RKO (cell line): Measurements from ENCODE around the gene NUCB1.
A peak's percentile ranks its signal among the peaks of the same experiment; 100 is the strongest.
"Not testable (repeated sequence)": the region's sequence is repeated elsewhere in the genome, so short reads cannot be mapped to it uniquely, and the experiment has no call there.

Source experiments
- DNase-seq: peaks from one replicate; pipeline ENCODE4 v3.0.0-alpha.2; 2016; ENCODE audit warnings: low spot score

NUCB1 gene

DNA sequence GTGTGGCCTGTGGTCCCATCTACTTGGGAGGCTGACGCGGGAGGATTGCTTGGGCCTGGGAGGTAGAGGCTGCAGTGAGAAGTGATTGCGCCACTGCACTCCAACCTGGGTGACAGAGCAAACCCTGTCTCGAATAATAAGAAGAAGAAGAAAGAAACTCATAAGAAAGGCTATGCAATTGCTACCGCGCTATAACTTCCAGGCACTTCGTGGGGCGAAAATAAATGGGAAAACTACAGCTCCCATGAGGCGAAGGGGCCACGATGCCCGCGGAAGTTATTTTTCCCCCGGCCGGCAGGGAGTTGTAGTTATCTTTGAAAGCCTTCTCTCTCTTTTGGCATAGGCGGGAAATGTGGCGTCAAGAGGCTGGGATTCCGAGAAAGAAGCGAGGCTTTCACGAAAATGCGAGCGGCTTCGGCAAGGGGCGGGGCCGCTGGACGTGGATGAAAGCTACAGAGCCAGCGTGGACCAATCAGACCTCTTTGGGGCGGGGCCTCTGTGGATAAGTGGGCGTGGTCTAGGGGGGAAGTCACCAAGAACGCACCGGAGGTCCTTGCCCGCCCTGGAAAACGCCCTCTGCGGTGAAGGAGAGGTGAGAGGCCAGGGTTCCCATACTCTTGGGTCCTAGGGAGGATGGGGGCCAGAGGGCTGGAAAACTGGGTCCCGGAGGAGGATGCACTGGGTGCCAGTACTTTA is at the start of gene NUCB1:
Gene NUCB1, plus strand, starts transcription at position 532 of the 696 bp plus-strand sequence. CDS start 485 bp downstream, outside the sequence.
- DNase-seq: peak; percentile 98

DNA sequence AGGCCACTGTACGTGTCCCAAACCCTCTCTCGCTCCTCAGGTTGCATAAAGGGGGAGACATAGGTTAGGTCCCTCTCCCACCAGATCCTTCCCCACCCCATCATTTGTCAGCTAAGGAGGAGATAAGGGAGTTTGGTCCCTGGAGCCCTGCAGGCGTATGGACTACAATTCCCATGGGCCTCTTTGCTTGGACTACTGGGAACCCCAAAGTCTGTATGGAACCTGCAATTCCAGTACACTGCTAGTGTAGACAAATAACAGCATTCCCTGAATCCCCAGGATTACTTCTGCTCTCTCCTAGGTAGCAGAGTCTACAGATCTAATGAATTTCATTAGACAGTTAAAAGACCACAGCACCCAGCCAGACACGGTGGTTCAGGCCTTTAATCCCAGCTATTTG is 47.8 kb upstream of the NUCB1 start:
- DNase-seq: no peak

DNA sequence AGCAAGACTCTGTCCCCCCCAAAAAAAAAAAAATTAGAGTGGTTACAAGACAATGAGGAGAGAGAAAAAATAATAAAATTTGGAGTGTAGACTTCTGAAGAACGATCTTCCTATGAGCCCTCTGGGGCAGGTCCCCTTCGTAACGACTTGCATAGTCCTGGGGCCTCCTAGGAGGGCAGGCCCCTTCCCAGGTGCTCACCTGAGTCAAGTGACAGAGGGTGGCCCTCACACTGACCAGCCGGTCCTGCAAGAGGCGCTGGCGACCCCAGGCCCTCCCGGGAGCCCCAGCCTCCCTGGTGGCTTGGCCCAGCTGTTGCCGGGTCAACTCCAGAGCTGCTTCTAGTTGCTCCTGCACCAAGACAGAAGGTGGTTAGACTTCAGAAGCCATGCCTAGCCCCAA is 46.6 kb upstream of the NUCB1 start:
- no peak for DNase-seq

DNA sequence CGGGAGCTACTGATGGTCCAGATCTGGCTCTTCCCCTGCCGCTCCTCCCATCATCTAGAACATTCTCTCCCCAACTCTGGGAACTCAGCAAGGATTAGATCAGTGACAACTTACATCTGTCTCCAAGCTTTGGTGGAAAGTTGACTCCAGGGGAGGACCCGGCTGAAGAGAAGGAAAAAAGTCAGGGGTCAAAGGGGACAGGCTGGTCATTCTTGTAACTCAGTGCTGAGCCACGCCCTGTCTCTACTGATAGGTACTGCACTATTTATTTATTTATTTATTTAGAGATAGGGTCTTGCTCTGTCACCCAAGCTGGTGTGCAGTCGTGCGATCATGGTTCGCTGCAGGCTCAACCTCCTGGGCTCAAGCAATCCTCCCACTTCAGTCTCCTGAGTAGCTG is 46.0 kb upstream of the NUCB1 start:
- DNase-seq: no peak

DNA sequence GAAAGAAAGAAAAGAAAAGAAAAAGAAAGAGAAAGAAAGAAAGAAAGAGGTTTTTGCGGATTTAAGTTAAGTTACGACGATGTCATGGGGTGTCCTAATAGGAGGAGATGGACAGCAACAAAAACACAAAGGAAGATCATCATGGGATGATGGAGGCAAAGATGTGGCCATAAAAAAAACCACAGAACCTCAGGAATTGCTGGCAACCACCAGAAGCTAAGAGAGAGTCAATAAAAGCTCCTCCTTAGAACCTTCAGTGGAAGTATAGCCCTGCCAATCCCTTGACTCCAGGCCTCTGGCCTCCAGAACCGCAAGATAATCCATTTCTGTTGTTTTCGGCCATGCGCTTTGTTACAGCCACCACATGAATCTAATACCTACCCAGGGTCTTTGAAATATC is 43.2 kb upstream of the NUCB1 start:
- DNase-seq: no peak

DNA sequence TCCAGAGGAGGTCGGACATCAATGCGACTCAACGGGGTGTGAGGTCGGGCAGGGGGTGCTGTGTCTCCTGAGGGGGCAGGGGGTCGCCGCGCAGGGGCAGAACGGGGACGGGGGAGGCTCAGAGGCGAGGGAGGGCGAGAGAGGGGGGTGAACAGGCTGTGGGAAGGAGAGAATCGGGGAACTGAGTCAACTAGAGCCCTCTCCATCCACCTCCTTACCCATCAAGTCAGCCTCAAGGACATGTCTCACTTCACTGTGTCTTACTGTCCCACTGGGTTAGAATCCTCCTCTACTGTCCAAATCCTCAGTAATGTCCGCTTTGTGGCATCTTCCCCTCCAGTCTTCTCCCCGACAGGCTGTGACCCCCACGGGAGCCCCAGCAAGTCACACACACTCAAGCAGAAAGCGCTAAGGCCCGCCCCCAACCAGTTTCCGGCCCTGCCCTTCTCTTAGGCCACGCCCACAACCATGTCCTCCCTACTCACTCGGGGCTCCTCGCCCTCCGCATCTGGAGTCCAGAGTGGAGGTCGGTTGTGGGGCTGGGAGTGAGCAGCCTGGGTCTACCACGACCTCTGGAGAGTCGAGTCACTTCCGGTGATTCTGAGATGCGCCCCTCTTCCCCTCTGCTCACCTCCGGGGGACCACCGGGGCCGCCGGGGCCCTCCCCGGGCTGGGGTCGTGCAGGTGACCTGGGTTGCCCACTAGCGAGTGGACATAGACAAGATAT is 41.0 kb upstream of the NUCB1 start:
- no peak for DNase-seq

DNA sequence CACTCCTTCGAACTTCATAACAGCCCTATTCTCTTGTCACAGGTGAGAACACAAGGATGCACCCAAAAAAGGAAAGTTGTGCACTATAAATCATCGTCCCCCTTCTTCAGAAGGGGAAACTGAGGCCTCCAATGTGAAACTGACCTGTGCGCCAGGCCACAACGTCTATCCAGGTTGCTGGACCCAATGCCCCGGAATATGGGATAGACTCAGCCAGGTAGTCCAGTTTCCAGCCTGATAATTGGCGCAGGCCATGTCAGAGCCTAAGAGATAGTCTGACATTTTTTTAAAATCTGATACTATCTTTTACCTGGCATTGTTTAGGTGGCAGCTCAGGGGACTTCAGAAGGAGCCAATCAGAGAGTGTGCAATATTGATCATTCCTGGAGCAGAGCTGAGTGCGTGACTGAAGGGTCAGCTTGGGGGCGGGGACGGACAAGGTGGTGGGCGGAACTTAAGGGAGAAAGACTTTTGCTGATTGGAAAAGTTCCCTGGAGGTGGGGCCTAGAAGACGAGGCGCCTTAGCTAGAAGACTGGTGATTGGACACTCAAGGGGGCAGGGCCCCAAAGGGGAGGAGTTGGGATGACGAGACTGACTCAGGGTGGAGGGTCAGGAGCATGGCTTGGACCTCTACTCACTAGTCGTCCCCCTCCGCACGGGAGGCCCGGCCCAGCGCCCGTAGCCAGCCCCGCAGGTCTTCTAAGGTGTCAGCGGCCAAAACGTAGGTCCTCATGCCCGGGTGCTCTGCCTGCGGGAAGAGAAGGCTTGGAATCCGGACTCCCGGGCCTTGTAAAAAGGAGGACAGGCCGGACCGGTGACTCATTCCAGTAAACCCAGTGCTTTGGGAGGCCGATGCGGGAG is 40.2 kb upstream of the NUCB1 start:
- no peak for DNase-seq

DNA sequence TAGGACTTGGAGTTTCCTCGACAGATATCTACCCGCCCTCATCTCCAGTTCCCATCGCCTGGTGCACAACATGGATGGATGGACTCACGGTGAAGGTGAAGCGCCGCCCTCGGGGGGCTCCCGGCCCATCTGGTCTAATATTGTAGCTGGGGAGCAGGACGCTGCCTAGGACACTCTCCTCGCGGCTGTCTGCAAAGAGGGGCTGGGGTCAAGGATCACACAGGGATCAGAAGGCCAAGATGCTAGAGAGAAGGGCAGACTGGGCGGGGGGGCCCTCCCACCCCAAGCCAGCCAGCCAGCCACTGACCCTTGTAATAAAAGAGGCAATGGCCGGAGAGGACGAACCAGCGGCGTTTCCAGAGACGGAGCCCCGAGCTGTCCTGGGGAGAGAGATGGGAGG is 38.8 kb upstream of the NUCB1 start:
- no peak for DNase-seq

DNA sequence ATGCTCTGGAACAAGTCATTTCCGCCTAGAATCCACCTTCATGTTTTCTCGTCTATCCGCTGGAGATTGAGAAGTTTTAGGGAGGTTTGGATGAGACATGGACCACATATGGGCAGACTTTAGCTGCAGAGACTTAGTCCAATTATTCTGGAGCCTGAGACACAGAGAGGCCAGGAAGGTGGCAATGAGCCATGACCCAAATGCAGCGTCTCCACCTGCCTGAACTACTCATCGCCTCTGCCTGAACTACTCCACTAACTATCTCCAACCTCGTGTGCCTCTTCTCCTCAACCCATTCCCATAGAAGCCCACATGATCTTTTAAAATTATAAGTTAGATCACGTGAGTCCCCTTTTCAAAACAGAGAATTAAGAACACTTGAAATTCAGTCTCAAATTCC is 37.3 kb upstream of the NUCB1 start:
- DNase-seq: no peak

DNA sequence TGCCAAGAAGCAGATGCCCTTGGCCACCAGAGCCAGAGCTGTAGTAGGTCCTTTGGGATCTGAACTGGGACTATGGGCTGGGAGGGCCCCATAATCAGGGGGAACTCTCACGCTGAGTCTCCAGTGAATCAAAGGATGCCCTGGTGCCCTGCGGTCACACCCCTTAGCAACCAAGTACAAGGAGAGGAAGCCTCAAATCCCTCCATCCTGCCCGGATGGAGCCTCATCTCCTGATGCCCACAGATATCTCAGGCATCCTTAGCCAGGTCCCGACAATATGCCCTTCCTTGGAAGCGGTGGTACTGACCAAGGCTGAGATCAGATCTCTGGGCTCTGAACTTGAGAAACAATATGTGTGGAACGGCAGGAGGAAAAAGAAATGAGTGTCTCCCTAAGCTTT is 33.4 kb upstream of the NUCB1 start:
- no peak for DNase-seq

DNA sequence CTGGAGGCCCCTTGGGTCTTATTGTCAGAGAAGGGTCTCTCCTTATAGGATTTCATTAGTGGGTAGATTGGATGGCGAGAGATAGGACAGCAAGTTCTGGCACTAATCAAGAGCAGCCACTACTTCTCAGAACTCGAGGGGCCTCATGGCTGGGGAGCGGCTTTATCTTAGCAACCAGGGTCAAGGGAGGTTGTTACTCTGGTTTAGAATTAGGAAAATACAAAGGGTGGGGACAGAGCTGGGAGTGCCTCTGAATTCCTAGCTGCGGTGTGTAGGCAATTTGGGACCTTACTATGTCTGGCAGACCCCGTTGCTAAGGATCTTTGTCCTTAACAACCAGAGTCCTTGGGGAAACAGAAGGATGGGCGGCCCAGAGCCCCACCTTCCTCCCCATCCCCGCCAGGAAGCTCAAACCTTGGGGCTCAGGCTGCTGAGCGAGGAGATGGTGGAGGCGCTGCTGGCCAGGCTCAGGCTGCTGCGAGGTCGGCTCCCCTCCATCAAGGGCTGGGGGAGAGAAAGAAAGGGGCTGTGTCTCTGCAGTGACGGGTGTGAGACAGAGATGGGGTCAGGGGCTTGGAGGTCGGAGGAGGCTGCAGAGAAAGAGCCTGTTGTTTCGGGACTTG is 32.9 kb upstream of the NUCB1 start:
- DNase-seq: no peak

DNA sequence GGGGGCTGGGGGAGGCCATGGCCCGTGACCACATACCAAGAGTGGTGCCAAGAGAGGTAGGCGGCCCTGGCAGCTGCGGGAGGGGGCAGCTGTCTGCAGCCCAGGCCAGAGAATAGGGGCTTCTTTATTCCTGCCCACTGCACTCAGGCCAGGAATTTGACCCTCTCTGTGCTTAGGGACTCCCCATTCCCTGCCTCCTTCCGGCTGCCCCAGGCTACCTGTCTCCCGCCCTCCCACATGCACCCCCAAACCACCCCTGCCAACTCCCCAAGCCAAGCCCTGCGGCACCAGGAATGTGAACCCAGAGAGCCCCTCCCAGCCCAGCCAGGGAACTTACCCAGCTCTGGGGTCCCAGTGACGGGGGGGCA is 32.4 kb upstream of the NUCB1 start:
- no peak for DNase-seq

DNA sequence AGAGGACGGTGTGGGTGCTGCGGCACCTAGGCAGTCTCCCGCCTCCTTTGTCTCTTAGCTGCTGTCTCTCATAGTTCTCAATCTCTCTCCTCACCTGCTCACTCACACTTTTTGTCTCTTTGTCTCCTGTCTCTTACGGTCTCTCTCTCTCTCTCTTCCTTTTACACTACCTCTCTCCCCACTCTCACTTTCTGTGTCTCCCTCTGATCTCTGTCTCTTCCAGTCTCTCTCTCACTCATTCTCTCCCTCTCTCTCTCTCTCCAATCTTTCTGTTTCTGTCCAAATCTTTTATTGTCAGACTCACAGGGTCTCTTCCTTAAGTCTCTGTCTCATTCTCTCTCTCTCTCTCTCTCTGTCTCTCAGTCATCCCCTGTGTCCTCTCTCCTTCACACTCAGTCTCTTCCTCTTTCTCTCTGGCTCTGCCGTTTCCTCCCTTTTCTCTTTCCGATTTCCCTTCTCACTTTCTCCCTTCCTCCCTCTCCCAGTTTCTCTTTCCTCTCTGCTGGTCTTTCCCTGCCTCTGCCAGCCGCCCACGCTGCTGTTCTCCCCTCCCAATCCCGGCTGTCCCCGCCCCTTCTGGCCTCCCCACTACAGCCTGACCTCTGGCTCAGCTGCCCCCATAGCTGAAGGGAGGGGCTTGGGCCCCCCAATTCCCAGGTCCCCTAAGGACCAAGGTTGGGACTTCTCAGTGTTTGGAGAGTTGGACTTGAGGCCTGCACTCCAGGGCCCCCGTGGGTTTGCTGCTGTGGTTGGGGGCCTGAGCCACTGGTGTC is 31.8 kb upstream of the NUCB1 start, which contains the start of gene PLEKHA4:
Gene PLEKHA4, minus strand, starts transcription at position 504 of the 773 bp plus-strand sequence. CDS start 997 bp downstream, outside the sequence.
- DNase-seq: peak; percentile 40

DNA sequence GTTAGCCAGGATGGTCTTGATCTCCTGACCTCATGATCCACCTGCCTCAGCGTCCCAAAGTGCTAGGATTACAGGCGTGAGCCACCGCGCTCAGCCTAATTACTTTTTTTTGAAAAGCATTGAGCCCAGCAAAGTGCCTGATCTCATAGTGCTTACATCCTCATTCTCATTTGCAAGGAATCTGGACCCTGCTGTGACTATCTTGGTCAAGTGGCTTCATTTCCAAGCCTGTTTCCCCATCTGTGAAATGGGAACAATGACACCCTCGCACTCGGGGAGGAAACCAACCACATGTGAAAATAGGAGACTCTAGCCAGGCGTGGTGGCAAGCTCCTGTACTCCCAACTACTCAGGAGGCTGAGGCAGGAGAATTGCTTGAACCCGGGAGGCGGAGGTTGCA is 30.1 kb upstream of the NUCB1 start:
- DNase-seq: no peak

DNA sequence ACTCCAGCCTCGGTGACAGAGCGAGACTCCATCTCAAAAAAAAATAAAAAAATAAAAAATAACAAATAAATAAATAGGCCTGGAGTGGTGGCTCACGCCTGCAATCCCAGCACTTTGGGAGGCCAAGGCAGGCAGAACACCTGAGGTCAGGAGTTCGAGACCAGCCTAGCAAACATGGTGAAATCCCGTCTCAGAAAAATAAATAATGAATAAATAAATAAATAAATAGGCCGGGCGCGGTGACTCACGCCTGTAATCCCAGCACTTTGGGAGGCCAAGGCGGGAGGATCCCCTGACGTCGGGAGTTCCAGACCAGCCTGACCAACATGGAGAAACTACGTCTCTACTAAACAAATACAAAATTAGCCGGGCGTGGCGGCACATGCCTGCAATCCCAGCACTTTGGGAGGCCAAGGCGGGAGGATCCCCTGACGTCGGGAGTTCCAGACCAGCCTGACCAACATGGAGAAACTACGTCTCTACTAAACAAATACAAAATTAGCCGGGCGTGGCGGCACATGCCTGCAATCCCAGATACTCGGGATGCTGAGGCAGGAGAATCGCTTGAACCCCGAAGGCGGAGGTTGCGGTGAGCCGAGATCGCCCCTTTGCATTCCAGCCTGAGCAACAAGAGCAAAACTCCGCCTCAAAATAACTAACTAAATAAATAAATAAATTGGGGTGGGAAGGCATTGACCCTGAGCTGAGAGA is 28.5 kb upstream of the NUCB1 start:
- DNase-seq: not testable (repeated sequence)

DNA sequence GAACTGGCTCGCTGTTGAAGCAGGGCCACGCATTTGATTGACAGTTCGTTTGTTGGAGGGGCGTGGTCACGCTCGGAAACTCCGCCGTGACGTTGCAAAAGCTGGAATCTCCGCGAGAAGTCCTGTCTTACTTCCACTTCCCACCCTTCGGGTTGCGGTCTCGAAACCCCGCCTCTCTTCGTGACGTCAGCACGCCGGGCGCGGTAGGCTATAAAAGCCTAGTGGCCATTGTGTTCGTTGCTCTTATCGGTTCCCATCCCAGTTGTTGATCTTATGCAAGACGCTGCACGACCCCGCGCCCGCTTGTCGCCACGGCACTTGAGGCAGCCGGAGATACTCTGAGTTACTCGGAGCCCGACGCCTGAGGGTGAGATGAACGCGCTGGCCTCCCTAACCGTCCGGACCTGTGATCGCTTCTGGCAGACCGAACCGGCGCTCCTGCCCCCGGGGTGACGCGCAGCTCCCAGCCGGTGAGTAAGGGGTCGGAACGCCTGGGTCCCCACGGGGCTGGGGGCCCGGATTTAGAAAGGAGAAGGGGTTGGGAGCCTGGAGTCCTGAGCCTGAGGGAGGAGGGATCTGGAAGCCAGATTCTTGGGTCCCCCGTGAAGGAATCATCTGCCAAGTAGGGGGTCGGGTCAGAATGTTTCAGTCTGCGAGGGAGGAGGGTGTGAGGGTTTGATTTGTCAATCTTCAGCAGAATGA is 27.8 kb upstream of the NUCB1 start, which contains the start of gene PPP1R15A:
Gene PPP1R15A, plus strand, starts transcription at position 240 of the 702 bp plus-strand sequence. CDS start 813 bp downstream, outside the sequence.
- DNase-seq: peak; percentile 98

DNA sequence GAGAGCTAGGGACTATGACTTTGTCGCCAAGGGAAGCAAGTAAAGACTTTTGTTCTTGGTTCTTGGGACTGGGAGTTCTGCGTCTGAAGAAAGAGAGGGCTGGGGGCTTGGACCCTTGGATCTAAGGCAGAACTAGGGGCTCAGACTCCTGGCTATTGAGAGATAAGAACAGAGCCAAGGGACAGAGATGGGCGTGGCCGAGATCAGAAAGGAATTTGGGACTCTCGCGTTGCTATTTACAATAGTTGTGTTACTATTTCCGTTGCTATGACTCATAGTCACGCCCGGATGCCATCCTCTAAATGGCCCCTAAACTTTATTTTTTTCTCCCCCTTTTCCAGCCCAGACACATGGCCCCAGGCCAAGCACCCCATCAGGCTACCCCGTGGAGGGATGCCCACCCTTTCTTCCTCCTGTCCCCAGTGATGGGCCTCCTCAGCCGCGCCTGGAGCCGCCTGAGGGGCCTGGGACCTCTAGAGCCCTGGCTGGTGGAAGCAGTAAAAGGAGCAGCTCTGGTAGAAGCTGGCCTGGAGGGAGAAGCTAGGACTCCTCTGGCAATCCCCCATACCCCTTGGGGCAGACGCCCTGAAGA is 27.1 kb upstream of the NUCB1 start:
- peak; percentile 98 for DNase-seq

DNA sequence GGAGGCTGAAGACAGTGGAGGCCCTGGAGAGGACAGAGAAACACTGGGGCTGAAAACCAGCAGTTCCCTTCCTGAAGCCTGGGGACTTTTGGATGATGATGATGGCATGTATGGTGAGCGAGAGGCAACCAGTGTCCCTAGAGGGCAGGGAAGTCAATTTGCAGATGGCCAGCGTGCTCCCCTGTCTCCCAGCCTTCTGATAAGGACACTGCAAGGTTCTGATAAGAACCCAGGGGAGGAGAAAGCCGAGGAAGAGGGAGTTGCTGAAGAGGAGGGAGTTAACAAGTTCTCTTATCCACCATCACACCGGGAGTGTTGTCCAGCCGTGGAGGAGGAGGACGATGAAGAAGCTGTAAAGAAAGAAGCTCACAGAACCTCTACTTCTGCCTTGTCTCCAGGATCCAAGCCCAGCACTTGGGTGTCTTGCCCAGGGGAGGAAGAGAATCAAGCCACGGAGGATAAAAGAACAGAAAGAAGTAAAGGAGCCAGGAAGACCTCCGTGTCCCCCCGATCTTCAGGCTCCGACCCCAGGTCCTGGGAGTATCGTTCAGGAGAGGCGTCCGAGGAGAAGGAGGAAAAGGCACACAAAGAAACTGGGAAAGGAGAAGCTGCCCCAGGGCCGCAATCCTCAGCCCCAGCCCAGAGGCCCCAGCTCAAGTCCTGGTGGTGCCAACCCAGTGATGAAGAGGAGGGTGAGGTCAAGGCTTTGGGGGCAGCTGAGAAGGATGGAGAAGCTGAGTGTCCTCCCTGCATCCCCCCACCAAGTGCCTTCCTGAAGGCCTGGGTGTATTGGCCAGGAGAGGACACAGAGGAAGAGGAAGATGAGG is 26.4 kb upstream of the NUCB1 start:
- DNase-seq: peak; percentile 37
